Stimulated activated CD4-positive, alpha-beta T cell treated with anti-CD3 and anti-CD28 coated beads, TNF-alpha, amount 100 ng/mL, for 24 hours (primary cell): Measurements from ENCODE around the gene CHTF8.

ENCODE experiments used
- DNase-seq, 3 experiments: peaks; one replicate each; pipeline ENCODE4 v3.0.0-alpha.2; 2020; ENCODE audit warnings: low read depth in 3 of 3

The CHTF8 gene

DNA sequence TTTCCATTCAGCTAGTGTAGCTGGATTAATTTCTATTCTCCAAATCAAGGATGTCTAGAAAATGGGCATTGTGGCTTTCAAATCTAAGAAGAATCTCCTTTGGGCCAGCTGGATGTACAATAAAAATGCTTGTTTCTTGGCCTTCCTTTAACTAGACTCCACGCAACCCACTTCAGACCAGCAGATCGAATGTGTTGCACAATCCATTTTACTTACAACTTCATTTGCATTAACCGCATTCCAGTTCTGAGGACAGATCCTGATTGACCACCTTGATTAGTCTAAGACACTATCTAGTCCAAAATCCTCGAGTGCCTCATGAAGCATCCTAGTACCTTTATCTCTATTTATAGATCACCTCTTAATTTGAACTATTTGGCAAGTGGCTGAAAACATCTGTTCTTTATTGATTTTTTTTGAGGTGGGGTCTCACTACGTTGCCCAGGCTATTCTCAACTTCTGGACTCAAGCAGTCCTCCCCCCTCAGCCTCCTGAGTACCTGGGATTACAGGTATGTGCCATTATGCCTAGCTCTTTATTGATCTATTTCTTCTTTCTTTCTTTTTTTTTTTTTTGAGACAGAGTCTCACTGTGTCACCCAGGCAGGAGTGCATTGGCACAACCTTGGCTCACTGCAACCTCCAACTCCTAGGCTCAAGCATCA, 47.2 kb downstream of the CHTF8 start:
- DNase-seq: no peak

DNA sequence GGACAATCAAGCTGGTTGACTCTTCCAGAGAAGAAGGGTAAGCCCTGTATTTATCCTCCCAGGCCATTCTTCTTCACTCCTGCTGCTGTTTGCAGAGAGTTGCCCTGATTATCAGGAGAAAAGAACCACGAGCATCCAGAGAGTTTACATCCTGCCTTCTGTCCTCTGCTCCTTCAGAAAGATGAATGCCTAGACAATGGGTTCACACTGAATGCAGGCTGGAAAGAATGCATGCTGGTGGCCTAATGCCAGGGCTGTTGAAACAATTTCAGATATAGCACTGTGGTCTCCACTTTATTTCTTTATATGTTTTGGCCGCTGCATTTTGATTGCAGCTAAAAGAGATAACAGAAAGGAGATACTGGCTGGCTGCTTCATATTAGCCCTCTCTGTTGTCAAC, 48.1 kb downstream of the CHTF8 start:
- no peak for DNase-seq

DNA sequence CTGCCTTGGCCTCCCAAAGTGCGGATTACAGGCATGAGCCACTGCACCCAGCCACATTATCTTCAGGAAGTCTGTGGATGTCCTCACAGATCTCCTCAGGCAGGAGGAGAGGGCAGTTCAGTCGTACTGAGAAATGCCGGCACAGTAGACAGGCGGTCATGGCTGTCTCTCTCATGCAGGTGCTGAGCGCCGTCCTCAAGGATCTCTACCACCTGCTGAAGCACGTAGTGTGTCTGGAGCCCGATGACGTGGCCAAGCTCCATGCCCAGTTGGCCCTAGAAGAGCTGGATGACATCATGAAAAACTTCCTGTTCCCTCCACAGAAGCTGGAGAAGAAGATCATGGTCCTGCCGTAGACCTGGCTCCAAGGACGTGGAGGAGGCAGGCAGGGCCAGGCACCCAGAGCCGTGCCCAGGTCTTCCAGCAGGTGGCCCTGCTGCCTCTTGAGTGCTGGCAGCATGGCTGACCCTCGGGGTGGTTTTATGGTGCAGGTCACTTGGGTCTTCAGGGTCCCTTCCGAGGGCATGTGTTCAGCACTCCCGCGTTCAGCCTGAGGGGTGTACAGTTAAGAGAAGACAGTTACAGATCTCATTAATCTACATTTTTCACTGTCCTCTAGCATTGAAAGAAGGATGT, 49.0 kb downstream of the CHTF8 start:
- no peak for DNase-seq

DNA sequence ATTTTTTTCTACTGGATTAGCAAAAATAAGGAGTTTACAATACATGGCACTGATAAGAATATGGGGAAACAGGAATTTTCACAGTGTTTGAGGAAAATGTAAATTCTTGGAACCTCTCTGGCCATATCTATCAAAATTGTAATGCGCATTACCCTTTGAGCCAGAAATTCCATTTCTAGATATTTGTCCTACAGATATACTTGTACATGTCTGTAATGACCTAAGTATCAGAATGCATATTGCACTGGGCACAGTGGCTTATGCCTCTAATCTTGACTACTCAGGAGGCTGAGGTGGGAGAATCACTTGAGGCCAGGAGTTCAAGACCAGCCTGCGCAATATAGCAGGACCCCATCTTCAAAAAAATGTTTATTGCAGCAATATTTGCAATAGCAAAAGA, 52.7 kb downstream of the CHTF8 start:
- no peak for DNase-seq

DNA sequence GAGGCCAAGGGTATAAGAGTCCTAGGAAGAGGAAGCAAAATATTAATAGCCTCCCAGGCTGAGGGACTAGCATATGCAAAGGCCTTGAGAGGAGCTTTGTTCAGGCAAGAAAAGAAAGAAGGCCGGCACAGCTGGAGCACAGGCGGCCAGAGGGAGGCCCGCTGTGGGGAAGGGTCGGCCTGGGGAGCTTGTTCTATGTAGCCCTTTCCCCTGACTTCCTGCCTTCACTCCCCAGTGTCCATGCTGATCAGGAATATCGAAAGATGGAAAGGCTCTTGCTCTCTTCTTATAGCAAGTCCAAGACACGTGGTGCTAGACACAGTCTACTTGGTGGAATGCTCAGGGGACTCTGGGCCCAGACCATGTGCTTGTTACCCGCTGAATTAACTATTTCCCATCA, 54.3 kb downstream of the CHTF8 start:
- DNase-seq: no peak

DNA sequence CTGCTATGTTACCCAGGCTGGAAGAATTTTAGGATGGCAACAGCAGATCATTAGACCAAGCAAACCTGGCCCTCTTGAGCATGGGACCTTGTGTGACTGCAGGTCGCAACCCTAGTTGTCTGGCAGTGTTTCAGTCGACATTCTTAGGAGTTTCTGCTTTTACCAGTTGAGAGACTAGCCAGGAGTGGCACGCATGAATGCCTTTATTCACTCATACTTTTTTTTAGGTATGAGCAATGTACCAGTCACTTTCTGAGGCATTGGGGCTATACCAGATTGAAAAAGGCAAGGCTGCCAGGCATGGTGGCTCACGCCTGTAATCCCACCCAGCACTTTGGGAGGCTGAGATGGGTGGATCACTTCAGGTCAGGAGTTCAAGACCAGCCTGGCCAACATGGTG, 55.1 kb downstream of the CHTF8 start:
- no peak for DNase-seq

DNA sequence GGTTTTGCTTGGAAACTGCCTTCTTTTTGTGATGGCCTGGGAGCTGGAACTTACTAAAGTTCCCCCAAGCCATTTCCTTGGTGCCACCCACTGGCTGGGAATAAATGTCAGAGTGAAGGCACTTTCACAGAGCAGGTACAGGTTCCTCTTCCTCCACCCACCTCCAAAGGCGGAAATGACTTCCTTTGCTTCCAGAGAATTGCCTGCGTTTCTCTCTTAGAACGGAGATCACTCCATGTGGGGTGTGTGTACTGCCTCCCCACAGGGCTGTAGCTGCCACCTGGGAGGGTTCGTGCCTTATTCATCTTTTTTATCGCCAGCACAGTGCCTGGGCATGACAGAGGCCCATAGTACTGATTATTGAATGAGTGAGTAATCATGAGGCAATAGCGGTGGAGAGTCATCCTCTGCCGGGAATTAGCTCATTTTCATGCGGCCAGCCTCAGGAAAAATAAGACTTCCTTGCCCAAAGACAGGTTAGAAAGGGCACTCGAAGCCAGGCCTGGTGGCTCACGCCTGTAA, 59.1 kb downstream of the CHTF8 start:
- DNase-seq: no peak

DNA sequence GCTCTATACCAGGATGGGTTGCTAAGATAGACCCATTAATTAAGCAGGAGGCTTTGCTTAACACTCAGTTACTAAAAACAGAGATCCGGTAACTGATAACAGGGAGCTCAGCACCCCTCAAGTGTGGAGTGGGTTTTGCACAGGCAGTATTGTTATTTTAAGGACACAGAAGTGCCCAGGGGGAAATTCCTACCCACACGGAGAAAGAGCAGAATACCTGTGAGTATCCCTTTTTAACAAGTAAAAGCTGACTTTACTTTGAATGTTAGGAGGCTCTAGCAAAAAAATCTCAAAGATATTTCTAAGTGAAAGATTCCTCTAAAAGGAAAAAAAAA, 59.8 kb downstream of the CHTF8 start:
- no peak for DNase-seq

DNA sequence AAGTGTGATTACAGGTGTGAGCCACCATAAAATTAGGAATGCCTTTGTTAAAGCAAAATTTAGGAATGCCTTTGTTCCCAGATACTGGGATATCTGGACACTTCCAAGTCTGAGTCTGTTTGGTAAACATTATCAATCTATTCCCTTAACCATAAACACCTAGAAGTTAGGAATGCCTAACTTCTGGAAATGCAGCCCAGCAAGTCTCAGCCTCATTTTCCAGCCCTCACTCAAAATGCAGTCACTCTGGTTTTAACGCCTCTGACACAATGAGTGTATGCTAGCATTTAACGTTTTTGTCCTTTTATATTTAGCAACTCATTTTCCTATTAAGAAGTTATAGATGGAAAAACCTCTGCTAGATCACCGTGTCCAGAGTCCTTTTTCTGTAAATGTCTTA, 61.4 kb downstream of the CHTF8 start:
- no peak for DNase-seq

DNA sequence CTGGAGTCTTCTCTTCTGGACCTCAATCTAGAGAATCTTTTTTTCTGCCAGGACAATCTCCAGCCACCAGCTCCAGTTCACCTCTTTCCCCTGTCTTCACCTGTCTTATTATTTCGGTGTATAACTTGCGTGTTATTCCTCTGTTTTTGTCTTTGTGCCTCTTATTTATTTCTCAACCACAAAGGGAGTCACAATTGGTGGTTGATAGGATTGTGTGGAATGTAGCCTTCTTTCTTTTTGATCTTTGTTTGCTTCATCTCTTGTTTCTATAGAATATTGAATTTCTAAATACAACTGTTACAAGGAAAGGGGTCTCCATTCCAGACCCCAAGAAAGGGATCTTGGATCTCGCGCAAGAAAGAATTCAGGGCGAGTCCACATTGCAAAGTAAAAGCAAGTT, 62.9 kb downstream of the CHTF8 start:
- DNase-seq: no peak
